Measurements from ENCODE around the gene CRIM1. TPM values are rescaled to one million over a fixed set of nuclear protein-coding genes. Genes with fewer than 3 reads are reported as not detected.
A peak's percentile ranks its signal among the peaks of the same experiment; 100 is the strongest.

Gene CRIM1
- total and polyA plus RNA-seq, 2 experiments from 2014 or later, result 10.5 to 36.4 TPM

GRCh38 chr2:36368438-36368837 lies 12.9 kb downstream of the CRIM1 start:
- Mint-ChIP-seq H3K4me1 (peaks cover 95% of the 10 kb centered on the region), H3K36me3 (ENCODE audit: low read depth) (no peaks in the 10 kb centered on the region), H3K27ac (no peak overlapping the region), H3K9me3 (no peaks in the 10 kb centered on the region), H3K4me3 (peak overlapping the region; percentile 36; the same call in 1 of the 3 replicates), H3K27me3 (ENCODE audit: insufficient read depth, low read depth, poor library complexity) (no peaks in the 10 kb centered on the region)
- Histone ChIP-seq H2AFZ (no peak overlapping the region), H3K4me2 (peak overlapping the region; percentile 61), H3K36me3 (ENCODE audit: insufficient read depth) (no peaks in the 10 kb centered on the region), H3K27ac (ENCODE audit: low read depth) (peak overlapping the region; percentile 56; the same call in 1 of the 2 replicates), H3K4me1 (ENCODE audit: insufficient read depth) (peaks cover 85% of the 10 kb centered on the region), H3K27me3 (ENCODE audit: insufficient read depth) (no peaks in the 10 kb centered on the region), H3K4me3 (peak overlapping the region; percentile 8; the same call in 1 of the 2 replicates), H3F3A (replicated peaks; ENCODE audit: low read depth) (no peaks in the 10 kb centered on the region), H3K79me2 (replicated peaks; ENCODE audit: insufficient read depth) (peaks cover 100% of the 10 kb centered on the region), H4K20me1 (replicated peaks; ENCODE audit: insufficient read depth) (no peaks in the 10 kb centered on the region), H3K9me2 (ENCODE audit: insufficient read depth) (no peaks in the 10 kb centered on the region)
- no peak for TF ChIP-seq NANOG (IDR thresholded peaks at IDR 0.05; ENCODE audit: borderline replicate concordance)
- ATAC-seq (no peak), DNase-seq (ENCODE audit: low spot score) (no peak)

- H3K79me2 ChIP-seq (replicated peaks; ENCODE audit: insufficient read depth), result peaks cover 100% of the 10 kb centered on the region
- Mint-ChIP-seq H3K9me3 (no peaks in the 10 kb centered on the region), H3K27me3 (ENCODE audit: insufficient read depth, low read depth, poor library complexity) (no peaks in the 10 kb centered on the region), H3K27ac (no peak overlapping the region), H3K36me3 (ENCODE audit: low read depth) (no peaks in the 10 kb centered on the region; the same call in 2 of the 3 replicates), H3K4me1 (peaks cover 95% of the 10 kb centered on the region), H3K4me3 (no peak overlapping the region; the same call in 2 of the 3 replicates)
- H3K4me2 ChIP-seq, result peak overlapping the region; percentile 9; the same call in 1 of the 2 replicates
- no peak overlapping the region for H3K27ac ChIP-seq (ENCODE audit: low read depth)
- H3F3A ChIP-seq (replicated peaks; ENCODE audit: low read depth), result no peaks in the 10 kb centered on the region
- H3K36me3 ChIP-seq (ENCODE audit: insufficient read depth), result no peaks in the 10 kb centered on the region
- H3K4me1 ChIP-seq (ENCODE audit: insufficient read depth), result peaks cover 85% of the 10 kb centered on the region
- DNase-seq (ENCODE audit: low spot score), result no peak
- H2AFZ ChIP-seq, result no peak overlapping the region
- no peaks in the 10 kb centered on the region for H4K20me1 ChIP-seq (replicated peaks; ENCODE audit: insufficient read depth)
- H3K9me2 ChIP-seq (ENCODE audit: insufficient read depth), result no peaks in the 10 kb centered on the region
- no peak overlapping the region for H3K4me3 ChIP-seq
- no peaks in the 10 kb centered on the region for H3K27me3 ChIP-seq (ENCODE audit: insufficient read depth)
- peak; percentile 8; the same call in 1 of the 3 replicates for ATAC-seq
- TF ChIP-seq ZNF462 (CRISPR knock-in tag; IDR thresholded peaks at IDR 0.05), result no peak
- TF ChIP-seq JUNB (IDR thresholded peaks at IDR 0.05; ENCODE audit: unreplicated experiment), result no peak
- TF ChIP-seq STAT1 (IDR thresholded peaks at IDR 0.05; ENCODE audit: unreplicated experiment), result no peak
- TF ChIP-seq EZH2 (IDR thresholded peaks at IDR 0.05; ENCODE audit: low read depth, unreplicated experiment), result no peak
- no peak for TF ChIP-seq CTCF (conservative IDR thresholded peaks at IDR 0.05; ENCODE audit: low read depth in 2 of 2)
- TF ChIP-seq ETS1 (IDR thresholded peaks at IDR 0.05), result no peak
- no peak for TF ChIP-seq ZNF114 (CRISPR knock-in tag; IDR thresholded peaks at IDR 0.05)
- TF ChIP-seq NANOG (IDR thresholded peaks at IDR 0.05; ENCODE audit: borderline replicate concordance), result no peak
- no peak for TF ChIP-seq EZH2phosphoT487 (IDR thresholded peaks at IDR 0.05; ENCODE audit: unreplicated experiment)
Observed at GRCh38 chr2:36369163-36369562, 13.6 kb downstream of the CRIM1 start.
